Astrocyte (in vitro differentiated cells and primary cell): Measurements from ENCODE around the gene MUC16. TPM values are rescaled to one million over a fixed set of nuclear protein-coding genes. Genes with fewer than 3 reads are reported as not detected.

Experiments used
- DNase-seq: peaks from one replicate; pipeline ENCODE4 v3.0.0-alpha.2; 2010; ENCODE audit warnings: low read depth
- FAIRE-seq: peaks from 2 replicates; lab custom pipeline; 2011; peaks lifted over from hg19 to GRCh38; lab: Jason Lieb, UNC
- H2AFZ ChIP-seq: 2 replicates; pipeline ENCODE4 v1.6.0; 2012; ENCODE audit warnings: low read depth, low read length, inconsistent platforms
- H3K27ac ChIP-seq: 2 replicates; pipeline ENCODE4 v1.5.1; 2011; ENCODE audit warnings: low read depth, low read length, inconsistent platforms
- H3K27me3 ChIP-seq: 2 replicates; pipeline ENCODE4 v1.6.0; 2011; ENCODE audit warnings: low read length, inconsistent platforms; ENCODE audit not compliant: insufficient read depth
- H3K36me3 ChIP-seq: 2 replicates; pipeline ENCODE4 v1.5.1; 2011; ENCODE audit warnings: low read length, inconsistent platforms; ENCODE audit not compliant: insufficient read depth
- H3K4me1 ChIP-seq: 2 replicates; pipeline ENCODE4 v1.5.1; 2011; ENCODE audit warnings: low read length, inconsistent platforms; ENCODE audit not compliant: insufficient read depth
- H3K4me2 ChIP-seq: 2 replicates; pipeline ENCODE4 v1.6.0; 2012; ENCODE audit warnings: low read length, inconsistent platforms
- H3K4me3 ChIP-seq: 2 replicates; pipeline ENCODE4 v1.5.1; 2011; ENCODE audit warnings: low read depth, mild to moderate bottlenecking, low read length, inconsistent platforms; ENCODE audit not compliant: insufficient read depth
- H3K79me2 ChIP-seq: 2 replicates; pipeline ENCODE4 v1.6.0; 2012; ENCODE audit warnings: mild to moderate bottlenecking, low read length, inconsistent platforms; ENCODE audit not compliant: insufficient read depth
- H3K9ac ChIP-seq: 2 replicates; pipeline ENCODE4 v1.6.0; 2012; ENCODE audit warnings: mild to moderate bottlenecking, low read length, inconsistent platforms
- H3K9me3 ChIP-seq: 2 replicates; pipeline ENCODE4 v1.5.1; 2012; ENCODE audit warnings: low read depth, mild to moderate bottlenecking, low read length, inconsistent platforms; ENCODE audit not compliant: insufficient read depth
- H4K20me1 ChIP-seq: 2 replicates; pipeline ENCODE4 v1.6.0; 2012; ENCODE audit warnings: low read length, inconsistent platforms; ENCODE audit not compliant: insufficient read depth
- H3K27ac Mint-ChIP-seq: one replicate; pipeline ENCODE4 v1.8.0; 2021; ENCODE audit warnings: mild to moderate bottlenecking, mixed read lengths; ENCODE audit not compliant: unreplicated experiment
- H3K27me3 Mint-ChIP-seq: one replicate; pipeline ENCODE4 v1.8.0; 2021; ENCODE audit warnings: low read depth, mixed read lengths; ENCODE audit not compliant: unreplicated experiment
- H3K36me3 Mint-ChIP-seq: one replicate; pipeline ENCODE4 v1.8.0; 2021; ENCODE audit warnings: low read depth, mixed read lengths; ENCODE audit not compliant: unreplicated experiment
- H3K4me1 Mint-ChIP-seq: one replicate; pipeline ENCODE4 v1.8.0; 2021; ENCODE audit warnings: low read depth, mixed read lengths; ENCODE audit not compliant: unreplicated experiment
- H3K4me3 Mint-ChIP-seq: one replicate; pipeline ENCODE4 v1.8.0; 2021; ENCODE audit warnings: mild to moderate bottlenecking, moderate library complexity, mixed read lengths; ENCODE audit not compliant: unreplicated experiment
- H3K9me3 Mint-ChIP-seq: one replicate; pipeline ENCODE4 v1.8.0; 2021; ENCODE audit warnings: mild to moderate bottlenecking, mixed read lengths; ENCODE audit not compliant: unreplicated experiment
- CTCF ChIP-seq: IDR thresholded peaks from 2 replicates; pipeline ENCODE4 v1.5.1; 2011; ENCODE audit warnings: low read depth, mild to moderate bottlenecking, inconsistent platforms, low read length, moderate library complexity; ENCODE audit not compliant: insufficient read depth
- EZH2 ChIP-seq: IDR thresholded peaks from 2 replicates; pipeline ENCODE4 v1.6.1; 2012; ENCODE audit warnings: mild to moderate bottlenecking, low read length, inconsistent platforms; ENCODE audit not compliant: insufficient read depth
- total RNA-seq: library from RNA; stranded (reverse); gene quantifications from 2 replicates; pipeline ENCODE4 v1.2.1, GENCODE V29; 2021

MUC16 gene
- total RNA-seq, 1 donor from 2014 or later = not detected

- H3K36me3 Mint-ChIP-seq = no peaks in the 10 kb centered on the region
- DNase-seq (no peak), FAIRE-seq (no peak)
- Histone ChIP-seq H3K36me3 (no peaks in the 10 kb centered on the region), H3K79me2 (no peaks in the 10 kb centered on the region), H3K27me3 (no peaks in the 10 kb centered on the region), H3K4me1 (no peaks in the 10 kb centered on the region), H3K9me3 (peaks cover 9% of the 10 kb centered on the region), H3K4me3 (no peak overlapping the region), H3K27ac (no peak overlapping the region), H3K4me2 (no peak overlapping the region), H3K9ac (no peak overlapping the region), H4K20me1 (no peaks in the 10 kb centered on the region), H2AFZ (no peak overlapping the region)
- TF ChIP-seq CTCF (no peak), EZH2 (no peak)
- peaks cover 32% of the 10 kb centered on the region for H3K9me3 Mint-ChIP-seq
- no peaks in the 10 kb centered on the region for H3K4me1 Mint-ChIP-seq
- H3K4me3 Mint-ChIP-seq = no peak overlapping the region
- H3K27ac Mint-ChIP-seq = no peak overlapping the region
- H3K27me3 Mint-ChIP-seq = no peaks in the 10 kb centered on the region
Observed at GRCh38 chr19:9000933-9001332, 9.3 kb downstream of the MUC16 start.

GRCh38 chr19:8988204-8988603, 22.0 kb downstream of the MUC16 start:
- Histone ChIP-seq H3K36me3 (no peaks in the 10 kb centered on the region), H3K79me2 (no peaks in the 10 kb centered on the region), H4K20me1 (no peaks in the 10 kb centered on the region), H3K4me3 (no peak overlapping the region), H3K4me2 (no peak overlapping the region), H2AFZ (no peak overlapping the region), H3K27ac (no peak overlapping the region), H3K4me1 (no peaks in the 10 kb centered on the region), H3K9ac (no peak overlapping the region), H3K9me3 (peaks cover 6% of the 10 kb centered on the region), H3K27me3 (no peaks in the 10 kb centered on the region)
- no peaks in the 10 kb centered on the region for H3K27me3 Mint-ChIP-seq
- H3K4me1 Mint-ChIP-seq = no peaks in the 10 kb centered on the region
- DNase-seq (no peak), FAIRE-seq (no peak)
- no peak overlapping the region for H3K4me3 Mint-ChIP-seq
- no peaks in the 10 kb centered on the region for H3K36me3 Mint-ChIP-seq
- H3K9me3 Mint-ChIP-seq = peaks cover 29% of the 10 kb centered on the region
- H3K27ac Mint-ChIP-seq = no peak overlapping the region
- TF ChIP-seq CTCF (no peak), EZH2 (no peak)

GRCh38 chr19:8986296-8986695, 23.9 kb downstream of the MUC16 start:
- H3K4me3 ChIP-seq = no peak overlapping the region
- H3K4me3 Mint-ChIP-seq = no peak overlapping the region

More at GRCh38 chr19:8986296-8986695, 23.9 kb downstream of the MUC16 start:
- no peak overlapping the region for H2AFZ ChIP-seq
- H4K20me1 ChIP-seq = no peaks in the 10 kb centered on the region
- peaks cover 6% of the 10 kb centered on the region for H3K9me3 ChIP-seq
- H3K4me1 ChIP-seq = no peaks in the 10 kb centered on the region
- H3K27me3 ChIP-seq = no peaks in the 10 kb centered on the region
- no peak for TF ChIP-seq CTCF
- TF ChIP-seq EZH2 = no peak
- DNase-seq = no peak
- H3K4me2 ChIP-seq = no peak overlapping the region
- no peak overlapping the region for H3K9ac ChIP-seq
- no peak overlapping the region for H3K27ac Mint-ChIP-seq
- H3K27ac ChIP-seq = no peak overlapping the region
- no peaks in the 10 kb centered on the region for H3K36me3 Mint-ChIP-seq
- H3K36me3 ChIP-seq = no peaks in the 10 kb centered on the region
- FAIRE-seq = no peak
- H3K27me3 Mint-ChIP-seq = no peaks in the 10 kb centered on the region
- no peaks in the 10 kb centered on the region for H3K4me1 Mint-ChIP-seq
- H3K79me2 ChIP-seq = no peaks in the 10 kb centered on the region
- peaks cover 25% of the 10 kb centered on the region for H3K9me3 Mint-ChIP-seq
